Loucy (cell line): ENCODE data around the gene AADACL4.

Experiments used
- CTCF ChIP-seq: fragments of 200-600 bp; sonication (generic); conservative IDR thresholded peaks from 2 replicates; pipeline ENCODE4 v1.5.1; 2014; ENCODE audit warnings: mild to moderate bottlenecking, antibody characterized with exemption, low read length
- EZH2phosphoT487 ChIP-seq: fragments of 200-600 bp; IDR thresholded peaks from 2 replicates; pipeline ENCODE4 v1.6.1; 2018; ENCODE audit warnings: antibody characterized with exemption, mild to moderate bottlenecking, moderate library complexity, borderline replicate concordance

DNA sequence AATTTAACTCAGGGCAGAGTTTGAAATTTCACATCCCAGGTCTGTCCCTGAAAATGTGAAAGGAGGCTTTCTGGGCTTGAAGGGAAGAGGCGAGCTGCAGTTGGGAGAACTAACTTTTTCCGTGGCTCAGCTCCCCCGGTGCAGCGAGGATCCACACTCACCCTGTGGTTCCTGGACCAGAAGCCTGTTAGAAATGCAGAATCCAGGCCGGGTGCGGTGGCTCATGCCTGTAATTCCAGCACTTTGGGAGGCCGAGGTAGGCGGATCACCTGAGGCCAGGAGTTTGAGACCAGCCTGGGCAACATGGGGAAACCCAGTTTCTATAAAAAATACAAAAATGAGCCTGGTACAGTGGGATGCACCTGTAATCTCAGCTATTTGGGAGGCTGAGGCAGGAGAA, 23.0 kb upstream of the AADACL4 start:
- TF ChIP-seq CTCF (no peak), EZH2phosphoT487 (no peak)
